HTERT RPE-1 (cell line): ENCODE measurements around the gene CCR7.

ENCODE experiments used
- in situ Hi-C: fragments of 300-500 bp; cut with MboI; formaldehyde crosslinking; loops from 4 replicates; pipeline ENCODE4 v1.14.3; 2020; ENCODE audit warnings: low sequenced_read_pairs

CCR7 gene

GRCh38 chr17:40522250-40522960, 42.9 kb downstream of the CCR7 start:
- in situ Hi-C loops: no loop called here

GRCh38 chr17:40520991-40521453, 44.2 kb downstream of the CCR7 start:
- in situ Hi-C loops: no loop called here

GRCh38 chr17:40519089-40519775, 46.0 kb downstream of the CCR7 start:
- in situ Hi-C loops: no loop called here

GRCh38 chr17:40518401-40519088, 46.7 kb downstream of the CCR7 start:
- in situ Hi-C loops: no loop called here

GRCh38 chr17:40517981-40518380, 47.3 kb downstream of the CCR7 start:
- in situ Hi-C loops: no loop called here

- in situ Hi-C loops: no loop called here
Observed at GRCh38 chr17:40517286-40517662, 48.0 kb downstream of the CCR7 start.

GRCh38 chr17:40516581-40517285, 48.5 kb downstream of the CCR7 start:
- in situ Hi-C loops: no loop called here

- in situ Hi-C loops: no loop called here
Observed at GRCh38 chr17:40515491-40516041, 49.7 kb downstream of the CCR7 start.

- in situ Hi-C loops: no loop called here
Observed at GRCh38 chr17:40515011-40515410, 50.3 kb downstream of the CCR7 start.

- in situ Hi-C loops: no loop called here
Observed at GRCh38 chr17:40514013-40514875, 51.0 kb downstream of the CCR7 start.

GRCh38 chr17:40511667-40512220, 53.5 kb downstream of the CCR7 start:
- in situ Hi-C loops: no loop called here

- in situ Hi-C loops: no loop called here
Observed at GRCh38 chr17:40511136-40511535, 54.1 kb downstream of the CCR7 start.

- in situ Hi-C loops: no loop called here
Observed at GRCh38 chr17:40510328-40510648, 55.0 kb downstream of the CCR7 start.

- in situ Hi-C loops: no loop called here
Observed at GRCh38 chr17:40509626-40510327, 55.5 kb downstream of the CCR7 start.

- in situ Hi-C loops: no loop called here
Observed at GRCh38 chr17:40506786-40507185, 58.5 kb downstream of the CCR7 start.
